Progenitor cell of endocrine pancreas (in vitro differentiated cells): ENCODE results near the gene RBFOX2. TPM values are rescaled to one million over a fixed set of nuclear protein-coding genes. Genes with fewer than 3 reads are reported as not detected.

ENCODE experiments used
- DNase-seq: peaks from one replicate; pipeline ENCODE4 v3.0.0; 2021; ENCODE audit warnings: low spot score; ENCODE audit not compliant: unreplicated experiment
- H3K27ac Mint-ChIP-seq: 2 replicates; pipeline ENCODE4 v1.8.0; 2021; ENCODE audit warnings: mild to moderate bottlenecking, moderate library complexity, mixed read lengths
- H3K27me3 Mint-ChIP-seq: 2 replicates; pipeline ENCODE4 v1.8.0; 2021; ENCODE audit warnings: mixed read lengths
- H3K36me3 Mint-ChIP-seq: 2 replicates; pipeline ENCODE4 v1.8.0; 2022; ENCODE audit warnings: mixed read lengths; ENCODE audit not compliant: insufficient read depth
- H3K4me1 Mint-ChIP-seq: 2 replicates; pipeline ENCODE4 v1.8.0; 2021; ENCODE audit warnings: low read depth, mixed read lengths
- H3K4me3 Mint-ChIP-seq: 2 replicates; pipeline ENCODE4 v1.8.0; 2021; ENCODE audit warnings: low read depth, mild to moderate bottlenecking, moderate library complexity, mixed read lengths
- H3K9me3 Mint-ChIP-seq: 2 replicates; pipeline ENCODE4 v1.8.0; 2021; ENCODE audit warnings: low read depth, mixed read lengths
- total RNA-seq: library from RNA; stranded (reverse); gene quantifications from 2 replicates; pipeline ENCODE4 v1.2.1, GENCODE V29; 2021
- TF ChIP-seq, protein P1 (sequence below): fragments of 200-600 bp; sonication (generic); IDR thresholded peaks from one replicate; pipeline ENCODE4 v1.5.0; 2021; ENCODE audit warnings: antibody characterized with exemption, mild to moderate bottlenecking; ENCODE audit not compliant: unreplicated experiment

The RBFOX2 gene
- total RNA-seq, 1 donor from 2014 or later = 140 TPM

DNA sequence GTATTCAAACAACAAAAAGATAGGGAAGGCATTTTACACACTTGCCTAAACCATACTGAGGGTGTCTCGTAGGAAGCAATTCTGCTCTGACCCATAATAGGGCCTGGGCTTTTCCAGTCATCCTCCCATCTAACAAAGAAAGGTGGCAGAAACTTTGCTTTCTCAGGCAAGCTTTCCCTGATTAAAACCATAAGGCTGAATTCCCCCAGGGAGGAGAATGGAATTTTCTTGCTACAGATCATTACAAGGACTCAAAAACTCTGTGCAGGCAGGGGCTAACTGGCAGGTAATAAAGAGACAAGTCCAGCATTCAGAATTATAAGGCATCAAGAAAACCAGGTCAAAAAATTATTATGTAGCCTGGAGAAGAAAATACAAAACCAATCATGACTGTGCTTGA lies 90.4 kb downstream of the RBFOX2 start:
- H3K36me3 Mint-ChIP-seq = peaks cover 1% of the 10 kb centered on the region
- H3K4me1 Mint-ChIP-seq = peaks cover 32% of the 10 kb centered on the region
- DNase-seq = no peak
- H3K9me3 Mint-ChIP-seq = no peaks in the 10 kb centered on the region
- TF ChIP-seq, protein P1, sequence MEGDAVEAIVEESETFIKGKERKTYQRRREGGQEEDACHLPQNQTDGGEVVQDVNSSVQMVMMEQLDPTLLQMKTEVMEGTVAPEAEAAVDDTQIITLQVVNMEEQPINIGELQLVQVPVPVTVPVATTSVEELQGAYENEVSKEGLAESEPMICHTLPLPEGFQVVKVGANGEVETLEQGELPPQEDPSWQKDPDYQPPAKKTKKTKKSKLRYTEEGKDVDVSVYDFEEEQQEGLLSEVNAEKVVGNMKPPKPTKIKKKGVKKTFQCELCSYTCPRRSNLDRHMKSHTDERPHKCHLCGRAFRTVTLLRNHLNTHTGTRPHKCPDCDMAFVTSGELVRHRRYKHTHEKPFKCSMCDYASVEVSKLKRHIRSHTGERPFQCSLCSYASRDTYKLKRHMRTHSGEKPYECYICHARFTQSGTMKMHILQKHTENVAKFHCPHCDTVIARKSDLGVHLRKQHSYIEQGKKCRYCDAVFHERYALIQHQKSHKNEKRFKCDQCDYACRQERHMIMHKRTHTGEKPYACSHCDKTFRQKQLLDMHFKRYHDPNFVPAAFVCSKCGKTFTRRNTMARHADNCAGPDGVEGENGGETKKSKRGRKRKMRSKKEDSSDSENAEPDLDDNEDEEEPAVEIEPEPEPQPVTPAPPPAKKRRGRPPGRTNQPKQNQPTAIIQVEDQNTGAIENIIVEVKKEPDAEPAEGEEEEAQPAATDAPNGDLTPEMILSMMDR = no peak
- no peaks in the 10 kb centered on the region for H3K27me3 Mint-ChIP-seq
- no peak overlapping the region for H3K4me3 Mint-ChIP-seq
- peak overlapping the region; percentile 39 for H3K27ac Mint-ChIP-seq

DNA sequence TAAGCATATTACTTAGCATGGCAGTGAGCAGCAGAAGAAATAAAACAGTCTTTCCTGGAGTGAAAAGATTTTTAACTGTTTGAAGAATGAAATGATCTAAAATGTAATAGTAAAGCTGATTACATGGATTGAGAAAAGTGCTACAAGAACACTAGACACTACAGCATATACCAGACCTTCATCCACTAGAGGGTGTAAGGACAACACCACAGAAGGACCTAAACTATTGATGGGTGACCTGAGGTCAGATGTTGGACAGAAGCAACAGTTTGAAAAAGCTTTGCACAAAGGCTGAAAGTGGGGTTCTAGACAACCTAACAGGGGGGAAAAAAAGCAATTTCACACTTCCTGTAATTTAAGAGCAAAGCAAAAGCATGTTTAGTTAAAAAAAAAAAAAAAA lies 97.7 kb downstream of the RBFOX2 start:
- no peak overlapping the region for H3K4me3 Mint-ChIP-seq
- no peaks in the 10 kb centered on the region for H3K27me3 Mint-ChIP-seq
- no peak overlapping the region for H3K27ac Mint-ChIP-seq
- TF ChIP-seq, protein P1 = peak; percentile 65
- H3K36me3 Mint-ChIP-seq = peaks cover 3% of the 10 kb centered on the region
- DNase-seq = no peak
- peaks cover 8% of the 10 kb centered on the region for H3K4me1 Mint-ChIP-seq
- no peaks in the 10 kb centered on the region for H3K9me3 Mint-ChIP-seq

DNA sequence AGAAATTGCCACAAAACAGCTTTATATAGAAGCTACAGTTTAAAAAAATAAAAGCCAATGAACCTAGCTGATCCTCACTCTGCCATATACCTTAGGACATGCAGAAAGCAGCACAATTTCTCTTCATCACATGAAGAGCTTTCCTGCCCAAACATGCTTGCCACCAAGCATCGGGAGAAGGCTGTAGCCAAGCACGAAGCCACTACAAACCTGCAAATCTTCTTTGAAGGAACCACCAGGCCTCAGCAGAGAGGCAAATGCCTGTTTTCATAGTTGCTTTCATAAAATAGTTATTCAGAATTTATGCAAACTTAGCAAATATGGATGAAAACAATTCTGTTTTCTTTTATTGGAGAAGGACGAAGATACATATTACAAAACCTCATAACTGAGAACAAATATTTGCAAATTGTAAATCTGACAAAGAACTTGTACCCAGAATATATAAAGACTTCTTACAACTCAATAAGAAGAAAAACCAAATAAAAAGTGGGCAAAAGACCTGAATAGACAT lies 100.3 kb downstream of the RBFOX2 start:
- no peak for DNase-seq
- Mint-ChIP-seq H3K27me3 (no peaks in the 10 kb centered on the region), H3K4me1 (peaks cover 7% of the 10 kb centered on the region), H3K27ac (no peak overlapping the region), H3K36me3 (peaks cover 5% of the 10 kb centered on the region), H3K4me3 (no peak overlapping the region), H3K9me3 (no peaks in the 10 kb centered on the region)
- TF ChIP-seq, protein P1 = no peak

DNA sequence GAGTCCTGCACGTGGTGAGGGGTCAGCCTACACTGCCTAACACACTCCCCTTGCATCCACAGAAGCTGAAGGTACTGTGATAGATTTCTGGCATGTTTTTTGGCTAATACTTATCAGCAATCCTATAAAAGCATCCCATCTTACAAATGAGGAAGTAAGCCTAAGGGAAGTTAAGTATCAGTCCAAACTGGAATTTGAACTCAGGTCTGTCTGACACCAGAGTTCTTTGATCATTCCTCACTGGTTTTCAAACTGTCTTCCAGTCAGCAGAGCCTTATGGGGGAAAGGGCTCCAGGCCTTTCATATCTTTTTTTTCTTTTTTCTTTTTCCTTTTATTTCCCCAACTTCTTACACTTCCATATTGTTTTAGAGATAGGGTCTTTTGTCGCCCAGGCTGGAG lies 105.6 kb downstream of the RBFOX2 start:
- no peak overlapping the region for H3K27ac Mint-ChIP-seq
- peaks cover 8% of the 10 kb centered on the region for H3K4me1 Mint-ChIP-seq
- TF ChIP-seq, protein P1 = no peak
- H3K9me3 Mint-ChIP-seq = no peaks in the 10 kb centered on the region
- DNase-seq = no peak
- peaks cover 2% of the 10 kb centered on the region for H3K36me3 Mint-ChIP-seq
- no peak overlapping the region for H3K4me3 Mint-ChIP-seq
- no peaks in the 10 kb centered on the region for H3K27me3 Mint-ChIP-seq

DNA sequence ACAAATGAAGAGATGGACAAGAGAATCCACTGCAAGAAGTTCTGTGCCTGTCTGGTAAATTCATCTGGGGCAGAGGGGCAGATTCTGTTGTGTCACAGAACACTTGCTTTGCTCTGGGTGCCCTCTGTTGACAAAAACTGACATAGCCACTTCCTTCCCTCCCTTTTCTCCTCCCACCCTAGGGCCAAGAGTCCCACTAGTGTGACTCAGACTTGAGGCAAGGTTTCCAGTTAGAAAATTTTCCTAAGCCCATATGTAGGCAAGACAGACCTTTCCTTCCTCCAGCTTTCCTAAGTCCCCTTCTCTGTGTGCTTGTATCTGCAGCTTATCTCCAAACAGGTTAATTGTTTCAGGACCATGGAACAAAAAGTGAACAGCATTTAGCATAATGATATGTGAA lies 106.8 kb downstream of the RBFOX2 start:
- Mint-ChIP-seq H3K4me3 (no peak overlapping the region), H3K36me3 (peaks cover 2% of the 10 kb centered on the region), H3K4me1 (peaks cover 17% of the 10 kb centered on the region), H3K27ac (peak overlapping the region; percentile 44), H3K9me3 (no peaks in the 10 kb centered on the region), H3K27me3 (no peaks in the 10 kb centered on the region)
- DNase-seq = no peak
- TF ChIP-seq, protein P1 = peak; percentile 50
